IMR-90 (cell line): ENCODE results near the gene NPHS1. TPM values are rescaled to one million over a fixed set of nuclear protein-coding genes. Genes with fewer than 3 reads are reported as not detected.

Experiments used
- microRNA-seq, 2 experiments: library from miRNA; stranded (forward) in 1 of 2; unstranded in 1 of 2; fragments of 10-50 nt in 1 of 2; fragments of <30 nt in 1 of 2; gene quantifications in 1 of 2; microRNA quantifications in 1 of 2; one replicate each; pipeline versions ENCODE3 to v1.1.0; 2013 to 2020; ENCODE audit not compliant: insufficient read depth in 1 of 2, insufficient read length in 1 of 2, unreplicated experiment in 1 of 2
- polyA plus RNA-seq, 3 experiments: library from polyadenylated mRNA; depleted of rRNA; stranded (reverse); fragments of >200 nt; gene quantifications; 2 replicates each; pipeline ENCODE4 v1.2.3, GENCODE V29; 2012; ENCODE audit warnings: low replicate concordance in 1 of 3
- small RNA-seq, 5 experiments: library from RNA; depleted of rRNA; stranded (forward); fragments of <200 nt; gene quantifications; one replicate each; pipeline ENCODE3, GENCODE V24; 2012
- total RNA-seq: library from RNA; depleted of rRNA; stranded (reverse); fragments of >200 nt; gene quantifications from 2 replicates; pipeline ENCODE4 v1.2.3, GENCODE V29; 2012; rRNA removed

Gene NPHS1
- total and polyA plus RNA-seq, 2 of the 4 experiments (the other 2 are of a cell fraction): not detected

Small RNA genes within 50 kb of the gene (microRNA-seq; reads per million reads assigned to microRNA genes)
- not detected for gene RN7SL402P (ENCODE audit: insufficient read depth, insufficient read length)

Small RNA genes within 50 kb of the gene (small RNA-seq; reads per million reads assigned to genes)
- 0 reads per million in 5 experiments for gene RN7SL402P

Other genes starting within 250 kb of the NPHS1 start
- 3.1 and 3.4 TPM in 2 replicates for gene HAUS5, start 239.8 kb downstream of the NPHS1 start, total RNA-seq
- 6.2 and 6.4 TPM in 2 replicates for gene HAUS5, start 239.8 kb downstream of the NPHS1 start, polyA plus RNA-seq (2012; rRNA removed)
- 19.0 and 20.6 TPM in 2 replicates for gene RBM42, start 223.5 kb downstream of the NPHS1 start, total RNA-seq
- gene RBM42, start 223.5 kb downstream of the NPHS1 start, polyA plus RNA-seq (2012; rRNA removed): 41.5 and 53.9 TPM in 2 replicates
- gene ETV2, start 210.8 kb downstream of the NPHS1 start, total RNA-seq: 0.28 TPM in 1 of 2 replicates, not detected in the other
- 1.2 and 1.4 TPM in 2 replicates for gene ETV2, start 210.8 kb downstream of the NPHS1 start, polyA plus RNA-seq (2012; rRNA removed)
- gene COX6B1, start 204.2 kb downstream of the NPHS1 start, total RNA-seq: 913 and 983 TPM in 2 replicates
- 824 and 914 TPM in 2 replicates for gene COX6B1, start 204.2 kb downstream of the NPHS1 start, polyA plus RNA-seq (2012; rRNA removed)
- gene UPK1A, start 186.0 kb downstream of the NPHS1 start, total RNA-seq: not detected in 2 replicates
- gene UPK1A, start 186.0 kb downstream of the NPHS1 start, polyA plus RNA-seq (2012; rRNA removed): 0.20 and 0.21 TPM in 2 replicates
- not detected in 2 replicates for gene ZBTB32, start 147.9 kb downstream of the NPHS1 start, total RNA-seq
- not detected in 2 replicates for gene ZBTB32, start 147.9 kb downstream of the NPHS1 start, polyA plus RNA-seq (2012; rRNA removed)
- 1.9 and 3.0 TPM in 2 replicates for gene KMT2B, start 134.5 kb downstream of the NPHS1 start, total RNA-seq
- gene KMT2B, start 134.5 kb downstream of the NPHS1 start, polyA plus RNA-seq (2012; rRNA removed): 27.5 and 30.7 TPM in 2 replicates
- gene IGFLR1, start 110.1 kb downstream of the NPHS1 start, total RNA-seq: 0.72 and 2.8 TPM in 2 replicates
- gene IGFLR1, start 110.1 kb downstream of the NPHS1 start, polyA plus RNA-seq (2012; rRNA removed): 2.7 and 3.8 TPM in 2 replicates
- 6.1 and 8.1 TPM in 2 replicates for gene U2AF1L4, start 107.1 kb downstream of the NPHS1 start, total RNA-seq
- gene U2AF1L4, start 107.1 kb downstream of the NPHS1 start, polyA plus RNA-seq (2012; rRNA removed): 15.0 and 15.6 TPM in 2 replicates
- 8.6 and 9.0 TPM in 2 replicates for gene PSENEN, start 106.9 kb downstream of the NPHS1 start, total RNA-seq
- gene PSENEN, start 106.9 kb downstream of the NPHS1 start, polyA plus RNA-seq (2012; rRNA removed): 47.0 and 59.1 TPM in 2 replicates
- gene LIN37, start 103.9 kb downstream of the NPHS1 start, total RNA-seq: 12.7 and 12.8 TPM in 2 replicates
- 17.2 and 23.1 TPM in 2 replicates for gene LIN37, start 103.9 kb downstream of the NPHS1 start, polyA plus RNA-seq (2012; rRNA removed)
- 5.7 and 6.9 TPM in 2 replicates for gene HSPB6, start 95.5 kb downstream of the NPHS1 start, total RNA-seq
- 188 and 206 TPM in 2 replicates for gene HSPB6, start 95.5 kb downstream of the NPHS1 start, polyA plus RNA-seq (2012; rRNA removed)
- 3.3 and 5.4 TPM in 2 replicates for gene PROSER3, start 94.3 kb downstream of the NPHS1 start, total RNA-seq
- gene PROSER3, start 94.3 kb downstream of the NPHS1 start, polyA plus RNA-seq (2012; rRNA removed): 17.9 and 21.8 TPM in 2 replicates
- gene ARHGAP33, start 76.9 kb downstream of the NPHS1 start, total RNA-seq: 0.28 and 0.72 TPM in 2 replicates
- gene ARHGAP33, start 76.9 kb downstream of the NPHS1 start, polyA plus RNA-seq (2012; rRNA removed): 11.9 and 16.3 TPM in 2 replicates
- not detected in 2 replicates for gene PRODH2, start 39.7 kb downstream of the NPHS1 start, total RNA-seq
- not detected in 2 replicates for gene PRODH2, start 39.7 kb downstream of the NPHS1 start, polyA plus RNA-seq (2012; rRNA removed)
- not detected in 2 replicates for gene KIRREL2, start 4.4 kb upstream of the NPHS1 start, total RNA-seq
- 0.04 TPM in 1 of 2 replicates, not detected in the other for gene KIRREL2, start 4.4 kb upstream of the NPHS1 start, polyA plus RNA-seq (2012; rRNA removed)
- gene APLP1, start 16.1 kb upstream of the NPHS1 start, total RNA-seq: 4.7 and 6.7 TPM in 2 replicates
- gene APLP1, start 16.1 kb upstream of the NPHS1 start, polyA plus RNA-seq (2012; rRNA removed): 41.0 and 44.3 TPM in 2 replicates
- 1.1 and 1.4 TPM in 2 replicates for gene NFKBID, start 48.0 kb upstream of the NPHS1 start, total RNA-seq
- 12.3 and 13.3 TPM in 2 replicates for gene NFKBID, start 48.0 kb upstream of the NPHS1 start, polyA plus RNA-seq (2012; rRNA removed)
- not detected in 2 replicates for gene HCST, start 50.0 kb upstream of the NPHS1 start, total RNA-seq
- gene HCST, start 50.0 kb upstream of the NPHS1 start, polyA plus RNA-seq (2012; rRNA removed): 0.93 and 1.5 TPM in 2 replicates
- gene TYROBP, start 55.8 kb upstream of the NPHS1 start, total RNA-seq: not detected in 2 replicates
- not detected in 2 replicates for gene TYROBP, start 55.8 kb upstream of the NPHS1 start, polyA plus RNA-seq (2012; rRNA removed)
- gene LRFN3, start 83.9 kb upstream of the NPHS1 start, total RNA-seq: 0.36 and 0.56 TPM in 2 replicates
- 4.8 TPM in 2 replicates for gene LRFN3, start 83.9 kb upstream of the NPHS1 start, polyA plus RNA-seq (2012; rRNA removed)
- gene SDHAF1, start 142.7 kb upstream of the NPHS1 start, total RNA-seq: 4.8 and 5.0 TPM in 2 replicates
- gene SDHAF1, start 142.7 kb upstream of the NPHS1 start, polyA plus RNA-seq (2012; rRNA removed): 9.9 and 13.2 TPM in 2 replicates
- not detected in 2 replicates for gene SYNE4, start 156.3 kb upstream of the NPHS1 start, total RNA-seq
- gene SYNE4, start 156.3 kb upstream of the NPHS1 start, polyA plus RNA-seq (2012; rRNA removed): 0.27 and 0.34 TPM in 2 replicates
- 10.3 and 12.9 TPM in 2 replicates for gene ALKBH6, start 161.7 kb upstream of the NPHS1 start, total RNA-seq
- gene ALKBH6, start 161.7 kb upstream of the NPHS1 start, polyA plus RNA-seq (2012; rRNA removed): 38.7 and 42.7 TPM in 2 replicates
- gene CLIP3, start 180.4 kb upstream of the NPHS1 start, total RNA-seq: 5.0 and 5.4 TPM in 2 replicates
- 24.4 and 28.7 TPM in 2 replicates for gene CLIP3, start 180.4 kb upstream of the NPHS1 start, polyA plus RNA-seq (2012; rRNA removed)
- gene THAP8, start 201.8 kb upstream of the NPHS1 start, total RNA-seq: 1.8 and 2.2 TPM in 2 replicates
- gene THAP8, start 201.8 kb upstream of the NPHS1 start, polyA plus RNA-seq (2012; rRNA removed): 5.9 and 7.2 TPM in 2 replicates
- 4.5 and 5.0 TPM in 2 replicates for gene WDR62, start 202.4 kb upstream of the NPHS1 start, total RNA-seq
- gene WDR62, start 202.4 kb upstream of the NPHS1 start, polyA plus RNA-seq (2012; rRNA removed): 7.0 and 8.2 TPM in 2 replicates